K562 (cell line): ENCODE measurements around the gene LPCAT3. TPM values are rescaled to one million over a fixed set of nuclear protein-coding genes. Genes with fewer than 3 reads are reported as not detected.

Source experiments
- BRCA1 ChIP-seq, 2 experiments: fragments of 450-650 bp in 1 of 2; sonication (generic) in 1 of 2; formaldehyde crosslinking in 1 of 2; IDR thresholded peaks; 2 replicates each; pipeline versions ENCODE4 v1.5.0 to v1.6.1; 2017 to 2020; ENCODE audit warnings: mild to moderate bottlenecking in 1 of 2, missing genetic modification reagents in 1 of 2
- DPF2 ChIP-seq: fragments of 450-650 bp; IDR thresholded peaks from 2 replicates; pipeline ENCODE4 v1.6.1; 2016
- ELF4 ChIP-seq: fragments of 450-650 bp; formaldehyde crosslinking; IDR thresholded peaks from 2 replicates; pipeline ENCODE4 v1.4.0; 2022; ENCODE audit warnings: missing genetic modification characterization
- EWSR1 ChIP-seq: fragments of 450-650 bp; IDR thresholded peaks from 2 replicates; pipeline ENCODE4 v1.6.1; 2018; ENCODE audit warnings: borderline replicate concordance, mild to moderate bottlenecking, low read depth, moderate library complexity; ENCODE audit not compliant: partially characterized antibody
- EZH2 ChIP-seq: IDR thresholded peaks from 2 replicates; pipeline ENCODE4 v1.6.1; 2012; ENCODE audit warnings: low read depth, mild to moderate bottlenecking, inconsistent platforms, low read length, borderline replicate concordance
- MEF2D ChIP-seq: conservative IDR thresholded peaks from 2 replicates; pipeline ENCODE4 v1.6.1; 2016; ENCODE audit warnings: low read depth, missing genetic modification characterization, missing compliant biosample characterization
- MEIS2 ChIP-seq: fragments of 450-650 bp; IDR thresholded peaks from 2 replicates; pipeline ENCODE4 v1.6.1; 2014; ENCODE audit warnings: mild to moderate bottlenecking; ENCODE audit not compliant: partially characterized antibody
- NEUROD1 ChIP-seq: fragments of 150-350 bp; IDR thresholded peaks from 2 replicates; pipeline ENCODE4 v1.6.1; 2014; ENCODE audit warnings: borderline replicate concordance, low read length, low read depth; ENCODE audit not compliant: partially characterized antibody
- NR2F6 ChIP-seq: fragments of 450-650 bp; formaldehyde crosslinking; IDR thresholded peaks from 2 replicates; pipeline ENCODE4 v1.4.0; 2020; ENCODE audit warnings: mild to moderate bottlenecking
- PCBP2 ChIP-seq: fragments of 200-400 bp; formaldehyde crosslinking; IDR thresholded peaks from 2 replicates; pipeline ENCODE4 v1.6.1; 2018; ENCODE audit warnings: low read length, low read depth, mild to moderate bottlenecking, moderate library complexity; ENCODE audit not compliant: poor library complexity, severe bottlenecking
- RNF2 ChIP-seq: sonication (generic); IDR thresholded peaks from 2 replicates; pipeline ENCODE4 v1.6.1; 2016
- STAG1 ChIP-seq: sonication (generic); formaldehyde crosslinking; IDR thresholded peaks from 2 replicates; pipeline ENCODE4 v1.5.0; 2020; ENCODE audit warnings: missing genetic modification reagents, borderline replicate concordance
- TARDBP ChIP-seq: fragments of 450-650 bp; IDR thresholded peaks from 2 replicates; pipeline ENCODE4 v1.6.1; 2016
- TRIM24 ChIP-seq, 2 experiments: fragments of 450-650 bp; IDR thresholded peaks; 2 replicates each; pipeline ENCODE4 v1.6.1; 2016
- YBX1 ChIP-seq: fragments of 450-650 bp; IDR thresholded peaks from 2 replicates; pipeline ENCODE4 v1.7.1; 2016; ENCODE audit warnings: mild to moderate bottlenecking
- ZNF232 ChIP-seq: sonication (generic); formaldehyde crosslinking; IDR thresholded peaks from 2 replicates; pipeline ENCODE4 v1.8.0; 2022; ENCODE audit warnings: mild to moderate bottlenecking, missing genetic modification reagents
- ZNF408 ChIP-seq: fragments of 250-450 bp; sonication (Bioruptor Pico); IDR thresholded peaks from 2 replicates; pipeline ENCODE4 v1.4.0; 2020; ENCODE audit warnings: low read depth, mild to moderate bottlenecking, moderate library complexity
- ZNF436 ChIP-seq: fragments of 250-450, 450-650 bp; sonication (Bioruptor Pico); formaldehyde crosslinking; IDR thresholded peaks from 2 replicates; pipeline ENCODE4 v1.7.0; 2020; ENCODE audit warnings: mild to moderate bottlenecking
- polyA plus RNA-seq, 8 experiments: library from polyadenylated mRNA; depleted of rRNA in 4 of 8; stranded (reverse) in 5 of 8; unstranded in 3 of 8; fragments of >200 nt; fragmentation: Nextera tagmentation in 2 of 8; fragmentation: Illumina TruSeq in 1 of 8; extraction: Ambion mirVana in 2 of 8; extraction: Trizol in 1 of 8; gene quantifications; 2 replicates each; pipeline versions ENCODE4 v1.2.1 to v1.2.3, GENCODE V29; 2011 to 2014; ENCODE audit warnings: inconsistent platforms in 1 of 8, missing spikeins in 1 of 8
- total RNA-seq, 7 experiments: library from RNA; depleted of rRNA in 6 of 7; stranded (reverse); fragments of >200 nt in 6 of 7; fragmentation: Illumina TruSeq in 2 of 7; extraction: Trizol in 2 of 7; gene quantifications; 2 replicates each; pipeline versions ENCODE4 v1.2.1 to v1.2.3, GENCODE V29; 2011 to 2021; ENCODE audit warnings: low replicate concordance in 1 of 7
- TF ChIP-seq, protein P1 (sequence below): IDR thresholded peaks from 2 replicates; pipeline ENCODE4 v1.6.1; 2016; ENCODE audit warnings: missing genetic modification characterization, missing compliant biosample characterization
- TF ChIP-seq, protein P2 (sequence below): sonication (generic); formaldehyde crosslinking; IDR thresholded peaks from 2 replicates; pipeline ENCODE4 v1.8.0; 2022; ENCODE audit warnings: mild to moderate bottlenecking, missing genetic modification reagents
- TF ChIP-seq, protein P3 (sequence below): sonication (generic); formaldehyde crosslinking; IDR thresholded peaks from 2 replicates; pipeline ENCODE4 v1.8.1; 2023; ENCODE audit warnings: mild to moderate bottlenecking, missing genetic modification reagents, moderate library complexity
- TF ChIP-seq, protein P4 (sequence below): fragments of 250-450 bp; sonication (Bioruptor Pico); IDR thresholded peaks from 2 replicates; pipeline ENCODE4 v1.4.0; 2020
- TF ChIP-seq, protein P5 (sequence below): fragments of 250-450 bp; sonication (Bioruptor Pico); IDR thresholded peaks from 2 replicates; pipeline ENCODE4 v1.4.0; 2020; ENCODE audit warnings: mild to moderate bottlenecking, moderate library complexity, borderline replicate concordance

LPCAT3 gene
- total and polyA plus RNA-seq, 9 of the 15 experiments (the other 6 are each of a cell fraction or from before 2014, with no cell fraction given): 4.9 to 52.5 (median 25.3) TPM

DNA sequence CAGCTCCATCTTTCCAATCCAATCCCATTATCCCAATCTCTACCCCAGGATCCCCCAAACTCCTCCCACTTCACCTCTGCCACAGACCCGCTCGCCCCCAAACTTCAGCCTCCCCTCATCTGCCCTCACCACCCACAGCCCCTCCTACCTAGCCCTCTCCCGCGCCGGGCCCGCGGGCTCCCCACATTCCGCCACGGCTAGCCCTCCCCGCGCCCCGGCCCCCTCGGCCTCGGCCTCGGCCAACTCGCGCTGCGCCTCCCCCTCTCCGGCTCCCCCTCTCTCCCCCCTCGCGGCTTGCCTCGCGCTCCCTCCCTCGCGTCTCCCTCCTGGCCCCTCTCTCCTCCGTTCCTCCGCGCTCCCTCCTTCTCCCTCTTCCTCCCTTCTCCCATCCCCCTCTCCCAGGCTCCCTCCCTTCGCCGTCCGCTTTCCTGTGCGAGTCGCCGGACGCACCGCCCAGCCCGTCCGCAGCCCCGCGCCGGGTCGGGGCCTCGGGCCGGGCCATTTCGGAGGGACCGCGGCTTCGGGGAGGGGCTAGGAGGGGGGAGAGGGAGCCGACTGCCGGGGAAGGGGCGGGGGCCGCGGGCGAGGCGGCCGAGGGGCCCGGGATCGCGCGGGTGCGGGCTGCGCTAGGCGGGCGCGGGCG lies 90.8 kb downstream of the LPCAT3 start, which contains the start of gene ATN1 (continued):
- TF ChIP-seq, protein P1, sequence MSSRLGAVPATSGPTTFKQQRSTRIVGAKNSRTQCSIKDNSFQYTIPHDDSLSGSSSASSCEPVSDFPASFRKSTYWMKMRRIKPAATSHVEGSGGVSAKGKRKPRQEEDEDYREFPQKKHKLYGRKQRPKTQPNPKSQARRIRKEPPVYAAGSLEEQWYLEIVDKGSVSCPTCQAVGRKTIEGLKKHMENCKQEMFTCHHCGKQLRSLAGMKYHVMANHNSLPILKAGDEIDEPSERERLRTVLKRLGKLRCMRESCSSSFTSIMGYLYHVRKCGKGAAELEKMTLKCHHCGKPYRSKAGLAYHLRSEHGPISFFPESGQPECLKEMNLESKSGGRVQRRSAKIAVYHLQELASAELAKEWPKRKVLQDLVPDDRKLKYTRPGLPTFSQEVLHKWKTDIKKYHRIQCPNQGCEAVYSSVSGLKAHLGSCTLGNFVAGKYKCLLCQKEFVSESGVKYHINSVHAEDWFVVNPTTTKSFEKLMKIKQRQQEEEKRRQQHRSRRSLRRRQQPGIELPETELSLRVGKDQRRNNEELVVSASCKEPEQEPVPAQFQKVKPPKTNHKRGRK (tag): no peak
- no peak; the same call in 1 of the 2 replicates for TF ChIP-seq ELF4 (CRISPR knock-in tag)
- no peak for TF ChIP-seq STAG1 (CRISPR knock-in tag)
- no peak for TF ChIP-seq EWSR1
- TF ChIP-seq NEUROD1: no peak
- TF ChIP-seq NR2F6 (CRISPR knock-in tag): no peak
- TF ChIP-seq PCBP2: no peak
- no peak for TF ChIP-seq TARDBP
- TF ChIP-seq, protein P2, sequence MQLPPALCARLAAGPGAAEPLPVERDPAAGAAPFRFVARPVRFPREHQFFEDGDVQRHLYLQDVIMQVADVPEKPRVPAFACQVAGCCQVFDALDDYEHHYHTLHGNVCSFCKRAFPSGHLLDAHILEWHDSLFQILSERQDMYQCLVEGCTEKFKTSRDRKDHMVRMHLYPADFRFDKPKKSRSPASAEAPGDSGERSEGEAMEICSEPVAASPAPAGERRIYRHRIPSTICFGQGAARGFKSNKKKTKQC (CRISPR knock-in tag): no peak
- TF ChIP-seq ZNF232 (CRISPR knock-in tag): no peak
- TF ChIP-seq MEF2D (tag): no peak
- TF ChIP-seq MEIS2: no peak
- TF ChIP-seq, protein P3, sequence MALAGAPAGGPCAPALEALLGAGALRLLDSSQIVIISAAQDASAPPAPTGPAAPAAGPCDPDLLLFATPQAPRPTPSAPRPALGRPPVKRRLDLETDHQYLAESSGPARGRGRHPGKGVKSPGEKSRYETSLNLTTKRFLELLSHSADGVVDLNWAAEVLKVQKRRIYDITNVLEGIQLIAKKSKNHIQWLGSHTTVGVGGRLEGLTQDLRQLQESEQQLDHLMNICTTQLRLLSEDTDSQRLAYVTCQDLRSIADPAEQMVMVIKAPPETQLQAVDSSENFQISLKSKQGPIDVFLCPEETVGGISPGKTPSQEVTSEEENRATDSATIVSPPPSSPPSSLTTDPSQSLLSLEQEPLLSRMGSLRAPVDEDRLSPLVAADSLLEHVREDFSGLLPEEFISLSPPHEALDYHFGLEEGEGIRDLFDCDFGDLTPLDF: no peak
- TF ChIP-seq TRIM24 (IDR thresholded peaks at IDR 0.05): 0 out of 4 replicates have a peak, but pooled peaks of 1 of the 2 experiments have one; percentile 8
- peak; percentile 55 for TF ChIP-seq DPF2
- TF ChIP-seq ZNF436 (CRISPR knock-in tag): no peak
- TF ChIP-seq ZNF408: no peak
- TF ChIP-seq YBX1: no peak
- TF ChIP-seq EZH2: no peak
- TF ChIP-seq, protein P4, sequence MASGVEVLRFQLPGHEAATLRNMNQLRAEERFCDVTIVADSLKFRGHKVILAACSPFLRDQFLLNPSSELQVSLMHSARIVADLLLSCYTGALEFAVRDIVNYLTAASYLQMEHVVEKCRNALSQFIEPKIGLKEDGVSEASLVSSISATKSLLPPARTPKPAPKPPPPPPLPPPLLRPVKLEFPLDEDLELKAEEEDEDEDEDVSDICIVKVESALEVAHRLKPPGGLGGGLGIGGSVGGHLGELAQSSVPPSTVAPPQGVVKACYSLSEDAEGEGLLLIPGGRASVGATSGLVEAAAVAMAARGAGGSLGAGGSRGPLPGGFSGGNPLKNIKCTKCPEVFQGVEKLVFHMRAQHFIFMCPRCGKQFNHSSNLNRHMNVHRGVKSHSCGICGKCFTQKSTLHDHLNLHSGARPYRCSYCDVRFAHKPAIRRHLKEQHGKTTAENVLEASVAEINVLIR (CRISPR knock-in tag): no peak
- no peak for TF ChIP-seq BRCA1 (IDR thresholded peaks at IDR 0.05)
- no peak for TF ChIP-seq BRCA1 (CRISPR knock-in tag; IDR thresholded peaks at IDR 0.05)
- TF ChIP-seq, protein P5, sequence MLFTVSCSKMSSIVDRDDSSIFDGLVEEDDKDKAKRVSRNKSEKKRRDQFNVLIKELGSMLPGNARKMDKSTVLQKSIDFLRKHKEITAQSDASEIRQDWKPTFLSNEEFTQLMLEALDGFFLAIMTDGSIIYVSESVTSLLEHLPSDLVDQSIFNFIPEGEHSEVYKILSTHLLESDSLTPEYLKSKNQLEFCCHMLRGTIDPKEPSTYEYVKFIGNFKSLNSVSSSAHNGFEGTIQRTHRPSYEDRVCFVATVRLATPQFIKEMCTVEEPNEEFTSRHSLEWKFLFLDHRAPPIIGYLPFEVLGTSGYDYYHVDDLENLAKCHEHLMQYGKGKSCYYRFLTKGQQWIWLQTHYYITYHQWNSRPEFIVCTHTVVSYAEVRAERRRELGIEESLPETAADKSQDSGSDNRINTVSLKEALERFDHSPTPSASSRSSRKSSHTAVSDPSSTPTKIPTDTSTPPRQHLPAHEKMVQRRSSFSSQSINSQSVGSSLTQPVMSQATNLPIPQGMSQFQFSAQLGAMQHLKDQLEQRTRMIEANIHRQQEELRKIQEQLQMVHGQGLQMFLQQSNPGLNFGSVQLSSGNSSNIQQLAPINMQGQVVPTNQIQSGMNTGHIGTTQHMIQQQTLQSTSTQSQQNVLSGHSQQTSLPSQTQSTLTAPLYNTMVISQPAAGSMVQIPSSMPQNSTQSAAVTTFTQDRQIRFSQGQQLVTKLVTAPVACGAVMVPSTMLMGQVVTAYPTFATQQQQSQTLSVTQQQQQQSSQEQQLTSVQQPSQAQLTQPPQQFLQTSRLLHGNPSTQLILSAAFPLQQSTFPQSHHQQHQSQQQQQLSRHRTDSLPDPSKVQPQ (CRISPR knock-in tag): no peak
- no peak for TF ChIP-seq RNF2
